Activated CD4-positive, alpha-beta T cell treated with anti-CD3 and anti-CD28 coated beads, Interleukin-10, Interleukin-2, amounts not matched to agents 100 ng/mL and 50 ng/mL, durations not matched to agents 16 hours and 8 hours (primary cell): Measurements from ENCODE around the gene NAV3.
"Not testable (repeated sequence)": the region's sequence is repeated elsewhere in the genome, so short reads cannot be mapped to it uniquely, and the experiment has no call there.

Experiments
- DNase-seq: peaks from one replicate; pipeline ENCODE4 v3.0.0-alpha.2; 2020

The NAV3 gene

GRCh38 chr12:78057075-78057474, 226.4 kb downstream of the NAV3 start:
- no peak for DNase-seq

GRCh38 chr12:78060186-78060585, 229.5 kb downstream of the NAV3 start:
- DNase-seq, result no peak

GRCh38 chr12:78062786-78063185, 232.1 kb downstream of the NAV3 start:
- DNase-seq, result no peak

GRCh38 chr12:78081590-78082314, 251.1 kb downstream of the NAV3 start:
- no peak for DNase-seq

- DNase-seq, result no peak
Observed at GRCh38 chr12:78085542-78086182, 255.0 kb downstream of the NAV3 start.

- DNase-seq, result no peak
Observed at GRCh38 chr12:78086553-78087362, 256.1 kb downstream of the NAV3 start.

GRCh38 chr12:78087363-78087675, 256.6 kb downstream of the NAV3 start:
- no peak for DNase-seq

GRCh38 chr12:78088391-78088832, 257.7 kb downstream of the NAV3 start:
- no peak for DNase-seq

GRCh38 chr12:78090266-78090665, 259.6 kb downstream of the NAV3 start:
- DNase-seq, result no peak

GRCh38 chr12:78095623-78096022, 264.9 kb downstream of the NAV3 start:
- DNase-seq, result no peak

- no peak for DNase-seq
Observed at GRCh38 chr12:78096909-78097597, 266.4 kb downstream of the NAV3 start.

GRCh38 chr12:78099806-78100205, 269.1 kb downstream of the NAV3 start:
- no peak for DNase-seq

- DNase-seq, result no peak
Observed at GRCh38 chr12:78101113-78101876, 270.6 kb downstream of the NAV3 start.

- no peak for DNase-seq
Observed at GRCh38 chr12:78101946-78102635, 271.4 kb downstream of the NAV3 start.

GRCh38 chr12:78102801-78103200, 272.1 kb downstream of the NAV3 start:
- not testable (repeated sequence) for DNase-seq

GRCh38 chr12:78115889-78116288, 285.2 kb downstream of the NAV3 start:
- DNase-seq, result no peak

- DNase-seq, result no peak
Observed at GRCh38 chr12:78118036-78118435, 287.3 kb downstream of the NAV3 start.

GRCh38 chr12:78118486-78118885, 287.8 kb downstream of the NAV3 start:
- DNase-seq, result no peak

GRCh38 chr12:78119351-78119918, 288.7 kb downstream of the NAV3 start:
- no peak for DNase-seq

- no peak for DNase-seq
Observed at GRCh38 chr12:78120306-78120705, 289.6 kb downstream of the NAV3 start.

GRCh38 chr12:78120866-78121560, 290.3 kb downstream of the NAV3 start:
- DNase-seq, result no peak
